ENCODE results near the gene MANEA.

GRCh38 chr6:95553880-95554279, 23.5 kb upstream of the MANEA start:
- TF ChIP-seq, protein P1, sequence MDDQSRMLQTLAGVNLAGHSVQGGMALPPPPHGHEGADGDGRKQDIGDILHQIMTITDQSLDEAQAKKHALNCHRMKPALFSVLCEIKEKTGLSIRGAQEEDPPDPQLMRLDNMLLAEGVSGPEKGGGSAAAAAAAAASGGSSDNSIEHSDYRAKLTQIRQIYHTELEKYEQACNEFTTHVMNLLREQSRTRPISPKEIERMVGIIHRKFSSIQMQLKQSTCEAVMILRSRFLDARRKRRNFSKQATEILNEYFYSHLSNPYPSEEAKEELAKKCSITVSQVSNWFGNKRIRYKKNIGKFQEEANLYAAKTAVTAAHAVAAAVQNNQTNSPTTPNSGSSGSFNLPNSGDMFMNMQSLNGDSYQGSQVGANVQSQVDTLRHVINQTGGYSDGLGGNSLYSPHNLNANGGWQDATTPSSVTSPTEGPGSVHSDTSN (CRISPR knock-in tag; IDR thresholded peaks at IDR 0.05; ENCODE audit: borderline replicate concordance), result no peak
- TF ChIP-seq NR0B2 (CRISPR knock-in tag; IDR thresholded peaks at IDR 0.05), result no peak
- TF ChIP-seq GATA4 (IDR thresholded peaks at IDR 0.05; ENCODE audit: borderline replicate concordance, low read depth), result no peak
- no peak for TF ChIP-seq RCOR2 (CRISPR knock-in tag; IDR thresholded peaks at IDR 0.05)
- no peak for TF ChIP-seq ZNF562 (CRISPR knock-in tag; IDR thresholded peaks at IDR 0.05; ENCODE audit: borderline replicate concordance)
- no peak for TF ChIP-seq ZKSCAN8 (CRISPR knock-in tag; IDR thresholded peaks at IDR 0.05; ENCODE audit: borderline replicate concordance)
- no peak for TF ChIP-seq ZNF335 (CRISPR knock-in tag; IDR thresholded peaks at IDR 0.05)
- TF ChIP-seq, protein P2, sequence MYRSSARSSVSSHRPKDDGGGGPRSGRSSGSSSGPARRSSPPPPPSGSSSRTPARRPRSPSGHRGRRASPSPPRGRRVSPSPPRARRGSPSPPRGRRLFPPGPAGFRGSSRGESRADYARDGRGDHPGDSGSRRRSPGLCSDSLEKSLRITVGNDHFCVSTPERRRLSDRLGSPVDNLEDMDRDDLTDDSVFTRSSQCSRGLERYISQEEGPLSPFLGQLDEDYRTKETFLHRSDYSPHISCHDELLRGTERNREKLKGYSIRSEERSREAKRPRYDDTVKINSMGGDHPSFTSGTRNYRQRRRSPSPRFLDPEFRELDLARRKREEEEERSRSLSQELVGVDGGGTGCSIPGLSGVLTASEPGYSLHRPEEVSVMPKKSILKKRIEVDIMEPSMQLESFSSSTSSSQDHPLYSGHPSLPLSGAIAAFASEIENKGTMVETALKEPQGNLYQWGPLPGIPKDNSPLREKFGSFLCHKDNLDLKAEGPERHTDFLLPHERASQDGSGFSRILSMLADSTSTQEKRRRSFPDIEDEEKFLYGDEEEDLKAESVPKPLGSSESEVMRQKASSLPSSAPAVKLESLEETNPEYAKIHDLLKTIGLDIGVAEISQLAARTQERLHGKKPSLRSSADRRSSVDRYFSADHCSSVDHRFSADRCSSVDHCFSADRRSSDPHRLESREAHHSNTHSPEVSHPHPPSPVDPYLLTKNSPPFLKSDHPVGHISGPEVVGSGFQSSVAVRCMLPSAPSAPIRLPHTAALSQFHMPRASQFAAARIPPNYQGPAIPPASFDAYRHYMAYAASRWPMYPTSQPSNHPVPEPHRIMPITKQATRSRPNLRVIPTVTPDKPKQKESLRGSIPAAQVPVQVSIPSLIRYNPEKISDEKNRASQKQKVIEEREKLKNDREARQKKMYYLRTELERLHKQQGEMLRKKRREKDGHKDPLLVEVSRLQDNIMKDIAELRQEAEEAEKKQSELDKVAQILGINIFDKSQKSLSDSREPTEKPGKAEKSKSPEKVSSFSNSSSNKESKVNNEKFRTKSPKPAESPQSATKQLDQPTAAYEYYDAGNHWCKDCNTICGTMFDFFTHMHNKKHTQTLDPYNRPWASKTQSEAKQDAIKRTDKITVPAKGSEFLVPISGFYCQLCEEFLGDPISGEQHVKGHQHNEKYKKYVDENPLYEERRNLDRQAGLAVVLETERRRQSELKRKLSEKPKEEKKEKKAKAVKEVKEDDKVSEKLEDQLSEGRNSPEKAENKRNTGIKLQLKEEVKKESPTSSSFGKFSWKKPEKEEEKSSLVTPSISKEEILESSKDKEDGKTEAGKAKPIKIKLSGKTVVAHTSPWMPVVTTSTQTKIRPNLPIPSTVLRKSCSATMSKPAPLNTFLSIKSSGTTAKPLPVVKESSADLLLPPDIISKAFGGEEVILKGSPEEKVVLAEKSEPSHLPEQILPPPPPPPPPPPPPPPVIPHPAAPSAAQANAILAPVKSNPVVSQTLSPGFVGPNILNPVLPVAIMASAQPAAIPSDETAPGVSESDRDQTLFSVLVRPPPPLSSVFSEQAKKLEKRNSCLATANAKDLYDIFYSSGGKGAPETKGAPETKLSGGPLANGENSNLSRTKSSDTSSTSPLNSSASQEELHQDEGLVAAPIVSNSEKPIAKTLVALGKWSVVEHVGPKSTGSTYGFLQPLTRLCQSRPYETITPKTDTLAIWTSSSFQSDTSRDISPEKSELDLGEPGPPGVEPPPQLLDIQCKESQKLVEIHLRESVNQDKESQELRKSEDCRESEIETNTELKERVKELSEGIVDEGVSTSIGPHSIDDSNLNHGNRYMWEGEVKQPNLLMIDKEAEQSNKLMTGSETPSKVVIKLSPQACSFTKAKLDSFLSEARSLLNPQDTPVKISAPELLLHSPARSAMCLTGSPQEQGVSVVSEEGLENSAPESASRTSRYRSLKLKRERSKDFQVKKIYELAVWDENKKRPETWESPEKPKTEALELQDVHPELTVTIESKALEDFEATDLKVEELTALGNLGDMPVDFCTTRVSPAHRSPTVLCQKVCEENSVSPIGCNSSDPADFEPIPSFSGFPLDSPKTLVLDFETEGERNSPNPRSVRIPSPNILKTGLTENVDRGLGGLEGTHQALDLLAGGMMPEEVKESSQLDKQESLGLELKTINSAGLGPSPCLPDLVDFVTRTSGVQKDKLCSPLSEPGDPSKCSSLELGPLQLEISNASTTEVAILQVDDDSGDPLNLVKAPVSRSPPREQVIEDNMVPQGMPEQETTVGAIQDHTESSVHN (CRISPR knock-in tag; IDR thresholded peaks at IDR 0.05), result no peak
- TF ChIP-seq, protein P3, sequence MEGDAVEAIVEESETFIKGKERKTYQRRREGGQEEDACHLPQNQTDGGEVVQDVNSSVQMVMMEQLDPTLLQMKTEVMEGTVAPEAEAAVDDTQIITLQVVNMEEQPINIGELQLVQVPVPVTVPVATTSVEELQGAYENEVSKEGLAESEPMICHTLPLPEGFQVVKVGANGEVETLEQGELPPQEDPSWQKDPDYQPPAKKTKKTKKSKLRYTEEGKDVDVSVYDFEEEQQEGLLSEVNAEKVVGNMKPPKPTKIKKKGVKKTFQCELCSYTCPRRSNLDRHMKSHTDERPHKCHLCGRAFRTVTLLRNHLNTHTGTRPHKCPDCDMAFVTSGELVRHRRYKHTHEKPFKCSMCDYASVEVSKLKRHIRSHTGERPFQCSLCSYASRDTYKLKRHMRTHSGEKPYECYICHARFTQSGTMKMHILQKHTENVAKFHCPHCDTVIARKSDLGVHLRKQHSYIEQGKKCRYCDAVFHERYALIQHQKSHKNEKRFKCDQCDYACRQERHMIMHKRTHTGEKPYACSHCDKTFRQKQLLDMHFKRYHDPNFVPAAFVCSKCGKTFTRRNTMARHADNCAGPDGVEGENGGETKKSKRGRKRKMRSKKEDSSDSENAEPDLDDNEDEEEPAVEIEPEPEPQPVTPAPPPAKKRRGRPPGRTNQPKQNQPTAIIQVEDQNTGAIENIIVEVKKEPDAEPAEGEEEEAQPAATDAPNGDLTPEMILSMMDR (CRISPR knock-in tag; IDR thresholded peaks at IDR 0.05), result no peak
- TF ChIP-seq SRF (IDR thresholded peaks at IDR 0.05; ENCODE audit: low read depth, low read length), result no peak
- no peak for TF ChIP-seq GLI4 (CRISPR knock-in tag; IDR thresholded peaks at IDR 0.05; ENCODE audit: borderline replicate concordance)

All from HepG2 (cell line).